HepG2 (cell line): Measurements from ENCODE around the gene CENPM. TPM values are rescaled to one million over a fixed set of nuclear protein-coding genes. Genes with fewer than 3 reads are reported as not detected.

Experiments
- ATAC-seq: fragments of 200-7000 bp; cut with Tn5 transposase; 3 replicates; pipeline ENCODE4 v1.9.1; 2020; ENCODE audit warnings: mild to moderate bottlenecking, moderate library complexity
- BruUV-seq: library from RNA; stranded (reverse); fragments of 400-500 nt; replicated peaks from 2 replicates; lab custom pipeline; 2021; lab: Mats Ljungman, UMichigan
- CTCF ChIA-PET: fragments of 300-600 bp; formaldehyde crosslinking; extraction: SDS; loops from one replicate; lab custom pipeline; 2021; ENCODE audit warnings: low total read pairs, inconsistent platforms, low intra/inter-chr PET ratio; lab: Yijun Ruan, JAX
- POLR2A ChIA-PET: fragments of 350-600 bp; sonication (Branson Sonifier 250); formaldehyde crosslinking; loops from one replicate; lab custom pipeline; 2020; ENCODE audit warnings: antibody characterized with exemption, inconsistent platforms; lab: Yijun Ruan, JAX
- DNase-seq: peaks from one replicate; pipeline ENCODE4 v3.0.0-alpha.2; 2015; ENCODE audit warnings: low spot score
- FAIRE-seq: peaks from 3 replicates; lab custom pipeline; 2011; peaks lifted over from hg19 to GRCh38; lab: Jason Lieb, UNC
- H2AFZ ChIP-seq: one replicate; pipeline ENCODE4 v1.6.1; 2011; ENCODE audit warnings: low read length, inconsistent platforms
- H3K27ac ChIP-seq: fragments of 300-600 bp; 3 replicates; pipeline ENCODE4 v1.8.0; 2011; ENCODE audit warnings: mixed run types, mild to moderate bottlenecking, mixed read lengths, low read length, inconsistent platforms; ENCODE audit not compliant: insufficient read depth; ENCODE audit errors: extremely low read length
- H3K27me3 ChIP-seq, 2 experiments: fragments of 200-600 bp in 1 of 2; 2 replicates in 1 of 2; 3 replicates in 1 of 2; pipeline versions ENCODE4 v1.6.0 to v1.8.0; 2011; ENCODE audit warnings: low read length in 2 of 2, mild to moderate bottlenecking in 2 of 2, moderate library complexity in 2 of 2, inconsistent platforms in 1 of 2; ENCODE audit not compliant: insufficient read depth in 2 of 2, control insufficient read depth in 1 of 2
- H3K36me3 ChIP-seq, 2 experiments: fragments of 200-600 bp in 1 of 2; replicated peaks in 1 of 2; 2 replicates in 1 of 2; 3 replicates in 1 of 2; pipeline versions ENCODE4 v1.5.1 to v1.8.0; 2011; ENCODE audit warnings: low read length in 2 of 2, inconsistent platforms in 1 of 2; ENCODE audit not compliant: insufficient read depth in 2 of 2, control insufficient read depth in 1 of 2
- H3K4me1 ChIP-seq: 2 replicates; pipeline ENCODE4 v1.5.1; 2012; ENCODE audit warnings: low read length, inconsistent platforms; ENCODE audit not compliant: insufficient read depth
- H3K4me2 ChIP-seq: 2 replicates; pipeline ENCODE4 v1.6.0; 2011; ENCODE audit warnings: low read depth, low read length, inconsistent platforms
- H3K4me3 ChIP-seq, 3 experiments: fragments of 200-600 bp in 1 of 3; sonication (generic), shearing (Covaris generic) in 1 of 3; replicated peaks in 1 of 3; 2 replicates each; pipeline ENCODE4 v1.5.1; 2011 to 2016; ENCODE audit warnings: low read length in 3 of 3, inconsistent platforms in 2 of 3, low read depth in 2 of 3, mild to moderate bottlenecking in 2 of 3, control low read depth in 1 of 3, mixed read lengths in 1 of 3; ENCODE audit not compliant: insufficient read depth in 1 of 3
- H3K79me2 ChIP-seq: one replicate; pipeline ENCODE4 v1.6.1; 2011; ENCODE audit warnings: low read length, inconsistent platforms; ENCODE audit not compliant: insufficient read depth
- H3K9ac ChIP-seq: 2 replicates; pipeline ENCODE4 v1.6.0; 2011; ENCODE audit warnings: mild to moderate bottlenecking, low read depth, low read length, inconsistent platforms; ENCODE audit not compliant: insufficient read depth
- H3K9me3 ChIP-seq: 2 replicates; pipeline ENCODE4 v1.5.1; 2012; ENCODE audit warnings: mild to moderate bottlenecking, low read length
- H4K20me1 ChIP-seq: 2 replicates; pipeline ENCODE4 v1.6.0; 2011; ENCODE audit warnings: inconsistent platforms, mild to moderate bottlenecking, low read length, moderate library complexity; ENCODE audit not compliant: insufficient read depth
- ATF4 ChIP-seq, 2 experiments: fragments of 450-650 bp in 1 of 2; sonication (generic) in 1 of 2; formaldehyde crosslinking; IDR thresholded peaks; 2 replicates each; pipeline versions ENCODE4 v1.5.0 to v1.8.0; 2020 to 2022; ENCODE audit warnings: mild to moderate bottlenecking in 1 of 2, missing genetic modification reagents in 1 of 2
- DPF2 ChIP-seq: sonication (generic); formaldehyde crosslinking; IDR thresholded peaks from 2 replicates; pipeline ENCODE4 v1.4.0; 2020; ENCODE audit warnings: mild to moderate bottlenecking, low read depth, missing genetic modification reagents, borderline replicate concordance
- ETV6 ChIP-seq: sonication (generic); formaldehyde crosslinking; conservative IDR thresholded peaks from 2 replicates; pipeline ENCODE4 v1.4.0; 2020; ENCODE audit warnings: missing genetic modification reagents
- KLF6 ChIP-seq: IDR thresholded peaks from 2 replicates; pipeline ENCODE4 v1.8.0; 2016; ENCODE audit warnings: missing biosample characterization, missing genetic modification reagents
- ZNF142 ChIP-seq: sonication (generic); formaldehyde crosslinking; IDR thresholded peaks from 2 replicates; pipeline ENCODE4 v1.4.0; 2020; ENCODE audit warnings: missing genetic modification reagents
- ZNF441 ChIP-seq: sonication (generic); formaldehyde crosslinking; IDR thresholded peaks from 2 replicates; pipeline ENCODE4 v1.7.0; 2021; ENCODE audit warnings: missing genetic modification reagents, borderline replicate concordance
- ZNF557 ChIP-seq: sonication (generic); formaldehyde crosslinking; IDR thresholded peaks from 2 replicates; pipeline ENCODE4 v1.4.0; 2020; ENCODE audit warnings: missing genetic modification reagents
- ZNF558 ChIP-seq: sonication (generic); formaldehyde crosslinking; IDR thresholded peaks from 2 replicates; pipeline ENCODE4 v1.9.0; 2022; ENCODE audit warnings: mild to moderate bottlenecking, missing genetic modification reagents, borderline replicate concordance
- ZNF652 ChIP-seq: IDR thresholded peaks from 2 replicates; pipeline ENCODE4 v1.6.1; 2016; ENCODE audit warnings: low read depth, borderline replicate concordance
- WGBS: methylation state at CpG from one replicate; pipeline ENCODE4 v1.1.6; 2017; ENCODE audit warnings: low lambda C conversion rate; 5-methylcytosine and 5-hydroxymethylcytosine counted together
- in situ Hi-C: cut with HindIII; loops from 2 replicates; pipeline ENCODE4 v1.10.0; 2017; ENCODE audit warnings: low pct_unique_long_range_greater_than_20kb; ENCODE audit not compliant: extremely low pct_ligation_motif_present
- intact Hi-C: fragments of 100-400 bp; cut with micrococcal nuclease; formaldehyde crosslinking; loops from one replicate; pipeline ENCODE4 v1.10.0; 2022; ENCODE audit not compliant: unreplicated experiment
- polyA plus RNA-seq, 8 experiments: library from polyadenylated mRNA; depleted of rRNA in 3 of 8; stranded (reverse) in 7 of 8; unstranded in 1 of 8; fragments of >200 nt; fragmentation: Illumina TruSeq in 4 of 8; extraction: Trizol in 4 of 8; gene quantifications; 2 replicates each; pipeline versions ENCODE4 v1.2.1 to v1.2.3, GENCODE V29; 2011 to 2016; ENCODE audit warnings: low read depth in 4 of 8, missing spikeins in 1 of 8, mixed read lengths in 1 of 8; ENCODE audit not compliant: insufficient read depth in 1 of 8
- total RNA-seq, 5 experiments: library from RNA; depleted of rRNA; stranded (reverse); fragments of >200 nt; fragmentation: Illumina TruSeq; extraction: Trizol; gene quantifications; 2 replicates each; pipeline ENCODE4 v1.2.3, GENCODE V29; 2016; ENCODE audit warnings: low read depth in 1 of 5

The CENPM gene
- total and polyA plus RNA-seq, 2 of the 13 experiments (the other 11 are each of a cell fraction or from before 2014, with no cell fraction given), result 11.2 to 37.3 TPM

- TF ChIP-seq ZNF558 (CRISPR knock-in tag), result no peak
- no peak for TF ChIP-seq ZNF557 (CRISPR knock-in tag)
- no peak for TF ChIP-seq ETV6 (CRISPR knock-in tag)
- no peak for TF ChIP-seq ZNF652 (CRISPR knock-in tag)
- TF ChIP-seq ATF4 (CRISPR knock-in tag; IDR thresholded peaks at IDR 0.05), result no peak
- no peak for TF ChIP-seq KLF6 (CRISPR knock-in tag)
- TF ChIP-seq ZNF142 (CRISPR knock-in tag), result no peak
- TF ChIP-seq ZNF441 (CRISPR knock-in tag), result no peak
- TF ChIP-seq DPF2 (CRISPR knock-in tag), result no peak
- TF ChIP-seq, all 625 proteins: peak for 0
- intact Hi-C loops (no loop called here), in situ Hi-C loops (loop anchor here (5.0 to 25.0 kb wide), 3 partner anchors 103 to 468 kb away; partner anchors contain the start of genes NAGA, NFAM1 and PHETA2)
- no TSS peak for BruUV-seq
- WGBS, result 40% methylated on average over 1 of the region's 8 CpGs
- no peak for DNase-seq
- Histone ChIP-seq H3K4me3 (no peak within 1 kb of the TSS), H2AFZ (no peak within 1 kb of the TSS), H4K20me1 (no peaks in the 10 kb centered on the region), H3K27ac (no peak within 1 kb of the TSS), H3K4me1 (peaks cover 11% of the 10 kb centered on the region; the same call in 1 of the 2 replicates), H3K36me3 (no peaks in the 10 kb centered on the region), H3K9ac (no peak within 1 kb of the TSS), H3K27me3 (peaks cover 2 to 37% of the 10 kb centered on the region in 2 experiments; a peak in 4 of 5 replicates), H3K4me2 (peak within 1 kb of the TSS; percentile 23; the same call in 1 of the 2 replicates), H3K79me2 (no peaks in the 10 kb centered on the region), H3K9me3 (no peaks in the 10 kb centered on the region)
- no peak for FAIRE-seq
- ATAC-seq, result no peak; the same call in 1 of the 3 replicates
- POLR2A ChIA-PET, result no interaction called here
- CTCF ChIA-PET, result no interaction called here
Observed at GRCh38 chr22:41969110-41969646, 22.2 kb upstream of the CENPM start, which contains the start of gene SEPTIN3. SEPTIN3 (plus strand) TSS chr22:41969443; CDS start chr22:41971493, 2,050 bp downstream.
